Panc1 (cell line): ENCODE data around the gene FAM149A. TPM values are rescaled to one million over a fixed set of nuclear protein-coding genes. Genes with fewer than 3 reads are reported as not detected.

Experiments
- ATAC-seq: fragments of 200-7000 bp; cut with Tn5 transposase; 2 replicates; pipeline ENCODE4 v1.9.1; 2020; ENCODE audit warnings: mild to moderate bottlenecking, moderate library complexity
- BruUV-seq: library from RNA; stranded (reverse); fragments of 400-500 nt; replicated peaks from 2 replicates; lab custom pipeline; 2021; lab: Mats Ljungman, UMichigan
- CTCF ChIA-PET: fragments of 300-600 bp; sonication (Branson Sonifier 250); formaldehyde crosslinking; loops from one replicate; lab custom pipeline; 2022; ENCODE audit warnings: antibody characterized with exemption; lab: Charles Lee
- POLR2A ChIA-PET: fragments of 300-600 bp; sonication (Branson Sonifier 250); formaldehyde crosslinking; loops from one replicate; lab custom pipeline; 2022; ENCODE audit warnings: antibody characterized with exemption; lab: Charles Lee
- DNase-seq: peaks from one replicate; pipeline ENCODE4 v3.0.0-alpha.2; 2010; ENCODE audit warnings: low read depth, low spot score
- H3K27ac ChIP-seq: 2 replicates; pipeline ENCODE4 v1.5.1; 2011; ENCODE audit warnings: mild to moderate bottlenecking, low read length, inconsistent platforms
- H3K27me3 ChIP-seq: fragments of 200-500 bp; sonication (Bioruptor generic); 2 replicates; pipeline ENCODE4 v1.6.0; 2014; ENCODE audit warnings: low read length, inconsistent platforms; ENCODE audit not compliant: control insufficient read depth, insufficient read depth
- H3K36me3 ChIP-seq: fragments of 200-500 bp; sonication (Bioruptor generic); 2 replicates; pipeline ENCODE4 v1.5.1; 2014; ENCODE audit warnings: inconsistent platforms, mild to moderate bottlenecking, low read length, moderate library complexity; ENCODE audit not compliant: control insufficient read depth, insufficient read depth
- H3K4me1 ChIP-seq: 2 replicates; pipeline ENCODE4 v1.5.1; 2011; ENCODE audit warnings: inconsistent platforms, mild to moderate bottlenecking, low read length, moderate library complexity; ENCODE audit not compliant: control insufficient read depth, insufficient read depth
- H3K4me3 ChIP-seq, 2 experiments: 2 replicates each; pipeline ENCODE4 v1.5.1; 2011 to 2012; ENCODE audit warnings: low read depth in 2 of 2, low read length in 2 of 2, mild to moderate bottlenecking in 2 of 2, inconsistent platforms in 1 of 2, moderate library complexity in 1 of 2
- H3K9me3 ChIP-seq: fragments of 200-500 bp; sonication (Bioruptor generic); 2 replicates; pipeline ENCODE4 v1.5.1; 2014; ENCODE audit warnings: low read depth, mild to moderate bottlenecking, inconsistent platforms, low read length, moderate library complexity; ENCODE audit not compliant: control insufficient read depth, insufficient read depth
- POLR2AphosphoS5 ChIP-seq: IDR thresholded peaks from 2 replicates; pipeline ENCODE4 v1.6.1; 2012; ENCODE audit warnings: mild to moderate bottlenecking, low read depth, low read length, moderate library complexity
- SIN3A ChIP-seq: IDR thresholded peaks from 2 replicates; pipeline ENCODE4 v1.6.1; 2012; ENCODE audit warnings: low read depth, mild to moderate bottlenecking, low read length, moderate library complexity, borderline replicate concordance; ENCODE audit not compliant: insufficient read depth
- TCF7L2 ChIP-seq: IDR thresholded peaks from 2 replicates; pipeline ENCODE4 v1.6.1; 2011; ENCODE audit warnings: mild to moderate bottlenecking, low read depth, low read length, inconsistent platforms
- in situ Hi-C: cut with HindIII; loops from 2 replicates; pipeline ENCODE4 v1.10.0; 2016; ENCODE audit warnings: low sequenced_read_pairs, low pct_unique_long_range_greater_than_20kb
- intact Hi-C: fragments of 100-400 bp; cut with micrococcal nuclease; formaldehyde crosslinking; loops from one replicate; pipeline ENCODE4 v1.10.0; 2022; ENCODE audit not compliant: unreplicated experiment
- total RNA-seq: library from RNA; stranded (reverse); gene quantifications from one replicate; pipeline ENCODE4 v1.2.1, GENCODE V29; 2021; ENCODE audit not compliant: unreplicated experiment
- TF ChIP-seq, protein P1 (sequence below): fragments of 450-650 bp; IDR thresholded peaks from 2 replicates; pipeline ENCODE4 v1.5.1; 2017; ENCODE audit warnings: mild to moderate bottlenecking
- TF ChIP-seq, protein P2 (sequence below), 2 experiments: IDR thresholded peaks; 2 replicates each; pipeline ENCODE4 v1.6.1; 2011 to 2012; ENCODE audit warnings: low read depth in 2 of 2, control low read depth in 1 of 2, low read length in 1 of 2, mild to moderate bottlenecking in 1 of 2, moderate library complexity in 1 of 2; ENCODE audit not compliant: insufficient read depth in 1 of 2

The FAM149A gene
- total RNA-seq, 1 experiment from 2014 or later: 0.13 TPM

DNA sequence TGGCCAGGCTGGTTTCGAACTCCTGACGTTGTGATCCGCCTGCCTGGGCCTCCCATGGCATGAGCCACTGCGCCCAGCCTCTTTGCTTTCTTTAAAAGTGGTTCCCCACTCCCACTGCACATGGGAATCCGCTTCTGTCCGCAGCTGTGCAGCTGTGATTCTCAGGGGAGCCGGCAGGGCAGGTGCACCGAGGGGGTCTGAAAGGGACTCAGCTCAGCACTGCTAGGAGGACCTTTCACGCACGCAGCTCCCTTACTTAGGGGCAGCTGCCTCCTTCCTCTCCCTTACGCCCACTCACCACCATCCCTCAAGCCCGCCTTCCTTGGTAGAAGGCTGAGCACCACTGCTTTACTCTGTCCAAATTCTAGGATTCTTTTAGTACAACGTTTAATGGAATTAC lies 46.4 kb downstream of the FAM149A start:
- DNase-seq (no peak), ATAC-seq (no peak)
- H3K27ac ChIP-seq: no peak overlapping the region
- ChIA-PET POLR2A (no interaction called here), CTCF (no interaction called here)
- H3K36me3 ChIP-seq: no peaks in the 10 kb centered on the region
- no peaks in the 10 kb centered on the region for H3K9me3 ChIP-seq
- peaks cover 12% of the 10 kb centered on the region for H3K27me3 ChIP-seq
- intact Hi-C loops (no loop called here), in situ Hi-C loops (no loop called here)
- H3K4me3 ChIP-seq: no peak overlapping the region
- BruUV-seq: no TSS peak
- no peaks in the 10 kb centered on the region for H3K4me1 ChIP-seq
- TF ChIP-seq TCF7L2: no peak
- TF ChIP-seq, protein P1, sequence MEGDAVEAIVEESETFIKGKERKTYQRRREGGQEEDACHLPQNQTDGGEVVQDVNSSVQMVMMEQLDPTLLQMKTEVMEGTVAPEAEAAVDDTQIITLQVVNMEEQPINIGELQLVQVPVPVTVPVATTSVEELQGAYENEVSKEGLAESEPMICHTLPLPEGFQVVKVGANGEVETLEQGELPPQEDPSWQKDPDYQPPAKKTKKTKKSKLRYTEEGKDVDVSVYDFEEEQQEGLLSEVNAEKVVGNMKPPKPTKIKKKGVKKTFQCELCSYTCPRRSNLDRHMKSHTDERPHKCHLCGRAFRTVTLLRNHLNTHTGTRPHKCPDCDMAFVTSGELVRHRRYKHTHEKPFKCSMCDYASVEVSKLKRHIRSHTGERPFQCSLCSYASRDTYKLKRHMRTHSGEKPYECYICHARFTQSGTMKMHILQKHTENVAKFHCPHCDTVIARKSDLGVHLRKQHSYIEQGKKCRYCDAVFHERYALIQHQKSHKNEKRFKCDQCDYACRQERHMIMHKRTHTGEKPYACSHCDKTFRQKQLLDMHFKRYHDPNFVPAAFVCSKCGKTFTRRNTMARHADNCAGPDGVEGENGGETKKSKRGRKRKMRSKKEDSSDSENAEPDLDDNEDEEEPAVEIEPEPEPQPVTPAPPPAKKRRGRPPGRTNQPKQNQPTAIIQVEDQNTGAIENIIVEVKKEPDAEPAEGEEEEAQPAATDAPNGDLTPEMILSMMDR: no peak
- TF ChIP-seq, protein P2, sequence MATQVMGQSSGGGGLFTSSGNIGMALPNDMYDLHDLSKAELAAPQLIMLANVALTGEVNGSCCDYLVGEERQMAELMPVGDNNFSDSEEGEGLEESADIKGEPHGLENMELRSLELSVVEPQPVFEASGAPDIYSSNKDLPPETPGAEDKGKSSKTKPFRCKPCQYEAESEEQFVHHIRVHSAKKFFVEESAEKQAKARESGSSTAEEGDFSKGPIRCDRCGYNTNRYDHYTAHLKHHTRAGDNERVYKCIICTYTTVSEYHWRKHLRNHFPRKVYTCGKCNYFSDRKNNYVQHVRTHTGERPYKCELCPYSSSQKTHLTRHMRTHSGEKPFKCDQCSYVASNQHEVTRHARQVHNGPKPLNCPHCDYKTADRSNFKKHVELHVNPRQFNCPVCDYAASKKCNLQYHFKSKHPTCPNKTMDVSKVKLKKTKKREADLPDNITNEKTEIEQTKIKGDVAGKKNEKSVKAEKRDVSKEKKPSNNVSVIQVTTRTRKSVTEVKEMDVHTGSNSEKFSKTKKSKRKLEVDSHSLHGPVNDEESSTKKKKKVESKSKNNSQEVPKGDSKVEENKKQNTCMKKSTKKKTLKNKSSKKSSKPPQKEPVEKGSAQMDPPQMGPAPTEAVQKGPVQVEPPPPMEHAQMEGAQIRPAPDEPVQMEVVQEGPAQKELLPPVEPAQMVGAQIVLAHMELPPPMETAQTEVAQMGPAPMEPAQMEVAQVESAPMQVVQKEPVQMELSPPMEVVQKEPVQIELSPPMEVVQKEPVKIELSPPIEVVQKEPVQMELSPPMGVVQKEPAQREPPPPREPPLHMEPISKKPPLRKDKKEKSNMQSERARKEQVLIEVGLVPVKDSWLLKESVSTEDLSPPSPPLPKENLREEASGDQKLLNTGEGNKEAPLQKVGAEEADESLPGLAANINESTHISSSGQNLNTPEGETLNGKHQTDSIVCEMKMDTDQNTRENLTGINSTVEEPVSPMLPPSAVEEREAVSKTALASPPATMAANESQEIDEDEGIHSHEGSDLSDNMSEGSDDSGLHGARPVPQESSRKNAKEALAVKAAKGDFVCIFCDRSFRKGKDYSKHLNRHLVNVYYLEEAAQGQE (IDR thresholded peaks at IDR 0.05; ENCODE audit: insufficient read depth in 1 of 2, low read depth in 2 of 2, low read length in 1 of 2): no peak
- no peak for TF ChIP-seq POLR2AphosphoS5
- TF ChIP-seq SIN3A: no peak

DNA sequence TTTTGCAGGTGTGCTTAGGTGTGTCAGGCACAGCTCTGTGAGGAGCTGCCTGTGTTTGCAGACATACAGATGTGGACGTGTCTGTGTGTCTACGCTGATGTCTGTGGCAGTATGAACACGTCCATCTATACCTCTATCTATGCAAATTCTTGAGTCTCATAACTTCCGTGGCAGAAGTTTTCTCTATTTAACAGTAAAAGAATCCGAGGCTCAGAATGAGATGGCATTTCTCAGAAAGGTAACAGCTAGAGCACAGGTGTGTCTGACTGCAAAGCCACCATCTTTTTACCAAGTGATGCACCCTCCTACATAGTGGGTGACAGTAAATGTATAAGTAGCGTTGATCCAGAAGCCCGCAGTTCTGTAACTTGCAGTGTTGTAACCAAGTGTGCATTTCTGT lies 47.0 kb downstream of the FAM149A start:
- Histone ChIP-seq H3K27me3 (peaks cover 8% of the 10 kb centered on the region), H3K27ac (no peak overlapping the region), H3K4me1 (no peaks in the 10 kb centered on the region), H3K4me3 (no peak overlapping the region), H3K9me3 (no peaks in the 10 kb centered on the region), H3K36me3 (no peaks in the 10 kb centered on the region)
- ATAC-seq: no peak
- no TSS peak for BruUV-seq
- no peak for DNase-seq
- ChIA-PET CTCF (no interaction called here), POLR2A (no interaction called here)
- intact Hi-C loops: no loop called here
- in situ Hi-C loops: no loop called here
- TF ChIP-seq, protein P2 (IDR thresholded peaks at IDR 0.05; ENCODE audit: insufficient read depth in 1 of 2, low read depth in 2 of 2, low read length in 1 of 2): no peak
- no peak for TF ChIP-seq POLR2AphosphoS5
- TF ChIP-seq SIN3A: no peak
- no peak for TF ChIP-seq TCF7L2
- TF ChIP-seq, protein P1: no peak
